SIG-M5 treated with dmso at 0.1 percent for 504 hours (cell line): ENCODE results near the gene CHD3.
"Not testable (repeated sequence)": the region's sequence is repeated elsewhere in the genome, so short reads cannot be mapped to it uniquely, and the experiment has no call there.

Source experiments
- DNase-seq: peaks from one replicate; lab custom pipeline; 2025; ENCODE audit not compliant: unreplicated experiment; lab: John Stamatoyannopoulos, UW

Gene CHD3

GRCh38 chr17:7930841-7931631, 42.4 kb downstream of the CHD3 start:
- DNase-seq: no peak

- peak; percentile 97 for DNase-seq
Observed at GRCh38 chr17:7931709-7932482, 43.3 kb downstream of the CHD3 start, which contains the start of the genes CNTROB and TRAPPC1. Gene CNTROB (plus strand): TSS chr17:7932206. CDS start chr17:7933080, 874 bp downstream. Gene TRAPPC1 (minus strand): TSS chr17:7931946. CDS start chr17:7931829, 117 bp downstream.

- peak; percentile 15 for DNase-seq
Observed at GRCh38 chr17:7932483-7932891, 43.9 kb downstream of the CHD3 start.

GRCh38 chr17:7932949-7933348, 44.4 kb downstream of the CHD3 start:
- DNase-seq: peak; percentile 77

- no peak for DNase-seq
Observed at GRCh38 chr17:7935859-7936258, 47.3 kb downstream of the CHD3 start.

- no peak for DNase-seq
Observed at GRCh38 chr17:7940034-7940433, 51.4 kb downstream of the CHD3 start.

- DNase-seq: no peak
Observed at GRCh38 chr17:7940743-7941142, 52.2 kb downstream of the CHD3 start.

- DNase-seq: no peak
Observed at GRCh38 chr17:7943291-7943690, 54.7 kb downstream of the CHD3 start.

- DNase-seq: no peak
Observed at GRCh38 chr17:7944326-7944725, 55.7 kb downstream of the CHD3 start.

- no peak for DNase-seq
Observed at GRCh38 chr17:7945651-7946050, 57.1 kb downstream of the CHD3 start.

GRCh38 chr17:7946441-7946840, 57.9 kb downstream of the CHD3 start:
- DNase-seq: no peak

- no peak for DNase-seq
Observed at GRCh38 chr17:7947651-7948050, 59.1 kb downstream of the CHD3 start.

- DNase-seq: no peak
Observed at GRCh38 chr17:7950578-7950977, 62.0 kb downstream of the CHD3 start.

GRCh38 chr17:7951143-7951792, 62.7 kb downstream of the CHD3 start:
- DNase-seq: no peak

- DNase-seq: not testable (repeated sequence)
Observed at GRCh38 chr17:7953266-7953665, 64.7 kb downstream of the CHD3 start.

GRCh38 chr17:7955414-7956227, 67.0 kb downstream of the CHD3 start:
- no peak for DNase-seq

- no peak for DNase-seq
Observed at GRCh38 chr17:7956228-7956965, 67.8 kb downstream of the CHD3 start.

GRCh38 chr17:7959503-7960253, 71.1 kb downstream of the CHD3 start:
- peak; percentile 28 for DNase-seq

GRCh38 chr17:7961421-7961820, 72.8 kb downstream of the CHD3 start:
- DNase-seq: no peak
